CD4-positive, alpha-beta T cell (primary cell): ENCODE data around the gene EFCAB10. TPM values are rescaled to one million over a fixed set of nuclear protein-coding genes. Genes with fewer than 3 reads are reported as not detected.

Experiments
- ATAC-seq: fragments of 200-7000 bp; cut with Tn5 transposase; one replicate; pipeline ENCODE4 v1.10.0; 2022; ENCODE audit warnings: mild to moderate bottlenecking; ENCODE audit not compliant: poor library complexity
- CTCF ChIA-PET: fragments of 350-600 bp; sonication (Branson Sonifier 250); formaldehyde crosslinking; loops from one replicate; lab custom pipeline; 2021; ENCODE audit warnings: antibody characterized with exemption, inconsistent platforms; lab: Charles Lee
- POLR2A ChIA-PET: fragments of 350-600 bp; sonication (Branson Sonifier 250); formaldehyde crosslinking; loops from one replicate; lab custom pipeline; 2021; ENCODE audit warnings: antibody characterized with exemption, inconsistent platforms; lab: Charles Lee
- DNase-seq, 14 experiments: peaks; one replicate each; pipeline ENCODE4 v3.0.0-alpha.2; 2013 to 2020; ENCODE audit warnings: mixed read lengths in 2 of 14
- H3K27ac ChIP-seq, 2 donors: one replicate each; pipeline versions ENCODE4 v1.5.1 to v1.7.0; 2013; ENCODE audit warnings: low read length in 2 of 2, low read depth in 1 of 2, mild to moderate bottlenecking in 1 of 2
- H3K27me3 ChIP-seq, 2 experiments: 1 replicate in 1 of 2; 2 replicates in 1 of 2; pipeline versions ENCODE4 v1.6.1 to v1.7.0; 2013; ENCODE audit warnings: low read length in 2 of 2, control low read depth in 1 of 2, mild to moderate bottlenecking in 1 of 2, moderate library complexity in 1 of 2; ENCODE audit not compliant: insufficient read depth in 2 of 2, control insufficient read depth in 1 of 2
- H3K36me3 ChIP-seq: one replicate; pipeline ENCODE4 v1.6.1; 2013; ENCODE audit warnings: low read length, control low read depth; ENCODE audit not compliant: insufficient read depth
- H3K4me1 ChIP-seq: one replicate; pipeline ENCODE4 v1.6.1; 2013; ENCODE audit warnings: low read length, control low read depth; ENCODE audit not compliant: insufficient read depth
- H3K4me3 ChIP-seq: one replicate; pipeline ENCODE4 v1.5.1; 2013; ENCODE audit warnings: mild to moderate bottlenecking, low read length, moderate library complexity
- H3K9me3 ChIP-seq, 2 experiments: 1 replicate in 1 of 2; 2 replicates in 1 of 2; pipeline versions ENCODE4 v1.6.1 to v1.7.0; 2013; ENCODE audit warnings: low read length in 2 of 2, mild to moderate bottlenecking in 2 of 2, control low read depth in 1 of 2, moderate library complexity in 1 of 2; ENCODE audit not compliant: control insufficient read depth in 1 of 2, insufficient read depth in 1 of 2
- H3K27ac Mint-ChIP-seq: one replicate; pipeline ENCODE4 v1.8.0; 2020; ENCODE audit warnings: mixed read lengths
- H3K27me3 Mint-ChIP-seq: one replicate; pipeline ENCODE4 v1.8.0; 2021; ENCODE audit warnings: mixed read lengths
- H3K36me3 Mint-ChIP-seq: one replicate; pipeline ENCODE4 v1.8.0; 2021; ENCODE audit warnings: low read depth, mixed read lengths
- H3K4me1 Mint-ChIP-seq: one replicate; pipeline ENCODE4 v1.8.0; 2021; ENCODE audit warnings: low read depth, mixed read lengths
- H3K4me3 Mint-ChIP-seq: one replicate; pipeline ENCODE4 v1.8.0; 2020; ENCODE audit warnings: mild to moderate bottlenecking, mixed read lengths
- H3K9me3 Mint-ChIP-seq: one replicate; pipeline ENCODE4 v1.8.0; 2020; ENCODE audit warnings: mixed read lengths
- CTCF ChIP-seq: fragments of 200-600 bp; IDR thresholded peaks from one replicate; pipeline ENCODE4 v1.8.0; 2022; ENCODE audit warnings: antibody characterized with exemption, mild to moderate bottlenecking
- intact Hi-C, 2 experiments: fragments of 100-400 bp; cut with DNase I in 1 of 2; cut with micrococcal nuclease in 1 of 2; formaldehyde crosslinking; loops; one replicate each; pipeline versions ENCODE4 v1.15.1 to v1.9.0; 2023 to 2025; cut with DNase I, micrococcal nuclease
- total RNA-seq, 174 experiments: library from RNA in 2 of 174; stranded (reverse) in 2 of 174; gene quantifications; one replicate each; pipeline ENCODE4 v1.2.3 and lab custom pipeline; 2021 to 2026

EFCAB10 gene
- total RNA-seq, 2 experiments from 2014 or later = 0.78 to 1.1 TPM

GRCh38 chr7:105532709-105533460 is 48.4 kb downstream of the EFCAB10 start:
- DNase-seq = no peak
- Mint-ChIP-seq H3K9me3 (no peaks in the 10 kb centered on the region), H3K4me1 (peaks cover 44% of the 10 kb centered on the region), H3K4me3 (peak overlapping the region; percentile 94), H3K27ac (peak overlapping the region; percentile 87), H3K36me3 (peaks cover 37% of the 10 kb centered on the region), H3K27me3 (no peaks in the 10 kb centered on the region)
- Histone ChIP-seq H3K36me3 (peaks cover 28% of the 10 kb centered on the region), H3K4me3 (peak overlapping the region; percentile 82), H3K27ac (peak overlapping the region; percentile 85 to 89), H3K27me3 (no peaks in the 10 kb centered on the region), H3K4me1 (peaks cover 35% of the 10 kb centered on the region), H3K9me3 (no peaks in the 10 kb centered on the region)
- POLR2A ChIA-PET = interaction anchor here (0.6 to 2.0 kb wide), 7 partner anchors 13 to 1635 kb away, joined by 3 to 12 read pairs (median 5); partner anchors contain the start of gene HBP1
- intact Hi-C loops = loop anchor here in 1 of 2 experiments (5.0 to 10.0 kb wide), 3 partner anchors 502 to 1326 kb away; partner anchors contain the start of genes ORC5 and SYPL1
- ATAC-seq = no peak
- no peak for TF ChIP-seq CTCF
- CTCF ChIA-PET = interaction anchor here (1.4 to 2.1 kb wide), 3 partner anchors 10 to 13 kb away, joined by 3 to 10 read pairs (median 7); no protein-coding TSS in a partner anchor

- peak; percentile 71 for TF ChIP-seq CTCF
- H3K4me3 Mint-ChIP-seq = peak within 1 kb of the TSS; percentile 94
- intact Hi-C loops = loop anchor here (2.0 to 10.0 kb wide), 4 partner anchors 503 to 1325 kb away; partner anchors contain the start of genes ORC5 (in 1 of the 2) and SYPL1 (in 1 of the 2)
- Histone ChIP-seq H3K36me3 (peaks cover 19% of the 10 kb centered on the region), H3K27ac (peak within 1 kb of the TSS; percentile 85 to 89), H3K4me1 (peaks cover 35% of the 10 kb centered on the region), H3K9me3 (no peaks in the 10 kb centered on the region), H3K4me3 (peak within 1 kb of the TSS; percentile 82), H3K27me3 (no peaks in the 10 kb centered on the region)
- peak within 1 kb of the TSS; percentile 87 for H3K27ac Mint-ChIP-seq
- peaks cover 44% of the 10 kb centered on the region for H3K4me1 Mint-ChIP-seq
- DNase-seq (peak; percentile 78 to 94 (median 86)), ATAC-seq (peak; percentile 88)
- ChIA-PET CTCF (interaction anchor here (0.7 to 2.1 kb wide), 7 partner anchors 9 to 610 kb away, joined by 3 to 10 read pairs (median 3); no protein-coding TSS in a partner anchor), POLR2A (interaction anchor here (0.6 to 2.0 kb wide), 29 partner anchors 8 to 1636 kb away, joined by 3 to 14 read pairs (median 4); partner anchors contain the start of genes HBP1, NAMPT, SRPK2 and SYPL1)
- H3K36me3 Mint-ChIP-seq = peaks cover 36% of the 10 kb centered on the region
- no peaks in the 10 kb centered on the region for H3K27me3 Mint-ChIP-seq
- H3K9me3 Mint-ChIP-seq = no peaks in the 10 kb centered on the region
Observed at GRCh38 chr7:105531792-105532671, 49.3 kb downstream of the EFCAB10 start, which contains the start of gene RINT1. TSS of gene RINT1 (plus strand) at chr7:105532201. CDS start at chr7:105532316, 115 bp downstream.

GRCh38 chr7:105530546-105530945 is 50.7 kb downstream of the EFCAB10 start:
- Mint-ChIP-seq H3K27ac (peak overlapping the region; percentile 49), H3K27me3 (no peaks in the 10 kb centered on the region), H3K9me3 (no peaks in the 10 kb centered on the region), H3K4me1 (peaks cover 44% of the 10 kb centered on the region), H3K36me3 (peaks cover 23% of the 10 kb centered on the region), H3K4me3 (peak overlapping the region; percentile 49)
- H3K4me3 ChIP-seq = no peak overlapping the region
- no peak overlapping the region for H3K27ac ChIP-seq
- ChIA-PET POLR2A (no interaction called here), CTCF (no interaction called here)
- peaks cover 34% of the 10 kb centered on the region for H3K4me1 ChIP-seq
- H3K9me3 ChIP-seq = no peaks in the 10 kb centered on the region
- DNase-seq = no peak
- no peak for TF ChIP-seq CTCF
- intact Hi-C loops = loop anchor here (2.0 to 10.0 kb wide), 4 partner anchors 504 to 1323 kb away; partner anchors contain the start of genes ORC5 (in 1 of the 2) and SYPL1 (in 1 of the 2)
- no peak for ATAC-seq
- peaks cover 9% of the 10 kb centered on the region for H3K36me3 ChIP-seq
- no peaks in the 10 kb centered on the region for H3K27me3 ChIP-seq
